ENCODE data around the gene CFAP210.

DNA sequence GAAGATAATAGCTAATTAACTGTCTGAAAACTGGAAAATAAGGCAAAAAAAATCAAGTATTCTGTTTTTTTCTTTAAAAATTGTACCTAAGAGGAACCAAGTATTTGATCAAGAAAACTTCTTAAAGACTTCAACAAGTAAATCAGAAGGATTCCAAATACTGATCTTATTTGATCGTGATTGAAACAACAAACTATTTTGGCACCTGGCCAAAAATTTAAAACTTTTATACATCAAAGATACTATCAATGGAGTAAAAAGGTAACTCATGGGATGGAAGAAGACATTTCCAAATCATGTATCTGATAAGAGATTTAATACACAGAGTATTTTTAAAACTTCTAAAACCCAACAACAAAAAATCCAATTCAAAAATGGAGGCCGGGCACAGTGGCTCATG is 46.7 kb downstream of the CFAP210 start:
- no peak for TF ChIP-seq POLR2AphosphoS2 (IDR thresholded peaks at IDR 0.05; ENCODE audit: low read length)
- TF ChIP-seq RBM39 (optimal IDR thresholded peaks at IDR 0.05; ENCODE audit: low read depth, low read length), result no peak
- TF ChIP-seq NR2C2 (CRISPR knock-in tag; IDR thresholded peaks at IDR 0.05), result no peak
- no peak for TF ChIP-seq NR2C2 (tag; IDR thresholded peaks at IDR 0.05)
- TF ChIP-seq ZNF584 (CRISPR knock-in tag; IDR thresholded peaks at IDR 0.05; ENCODE audit: low read depth), result no peak
